WTC11 (cell line): ENCODE measurements around the gene ATP12A.

Experiments used
- CREB1 ChIP-seq: sonication (generic); formaldehyde crosslinking; IDR thresholded peaks from 2 replicates; pipeline ENCODE4 v1.8.0; 2023; ENCODE audit warnings: mild to moderate bottlenecking, missing genetic modification reagents
- ELF4 ChIP-seq: sonication (generic); formaldehyde crosslinking; IDR thresholded peaks from 2 replicates; pipeline ENCODE4 v1.8.1; 2022; ENCODE audit warnings: low read depth, mild to moderate bottlenecking, moderate library complexity, missing genetic modification reagents
- ETV6 ChIP-seq: sonication (generic); formaldehyde crosslinking; IDR thresholded peaks from 2 replicates; pipeline ENCODE4 v1.8.1; 2022; ENCODE audit warnings: mild to moderate bottlenecking, missing genetic modification reagents
- NFATC4 ChIP-seq: fragments of 250-450 bp; sonication (Bioruptor Pico); IDR thresholded peaks from 2 replicates; pipeline ENCODE4 v1.9.0; 2021; ENCODE audit warnings: mild to moderate bottlenecking
- TEAD4 ChIP-seq: sonication (generic); formaldehyde crosslinking; IDR thresholded peaks from 2 replicates; pipeline ENCODE4 v1.8.0; 2022; ENCODE audit warnings: mild to moderate bottlenecking, missing genetic modification reagents
- ZNF416 ChIP-seq: fragments of 250-450 bp; sonication (Bioruptor Pico); IDR thresholded peaks from 2 replicates; pipeline ENCODE4 v1.9.0; 2021; ENCODE audit warnings: mild to moderate bottlenecking, inconsistent platforms
- TF ChIP-seq, protein P1 (sequence below): fragments of 200-600 bp; IDR thresholded peaks from 2 replicates; pipeline ENCODE4 v1.8.0; 2022; ENCODE audit warnings: antibody characterized with exemption
- TF ChIP-seq, protein P2 (sequence below): sonication (generic); formaldehyde crosslinking; IDR thresholded peaks from 2 replicates; pipeline ENCODE4 v1.8.1; 2023; ENCODE audit warnings: mild to moderate bottlenecking, missing genetic modification reagents
- TF ChIP-seq, protein P3 (sequence below): sonication (generic); formaldehyde crosslinking; IDR thresholded peaks from 2 replicates; pipeline ENCODE4 v1.8.1; 2023; ENCODE audit warnings: mild to moderate bottlenecking, missing genetic modification reagents, moderate library complexity
- TF ChIP-seq, protein P4 (sequence below): sonication (generic); formaldehyde crosslinking; IDR thresholded peaks from 2 replicates; pipeline ENCODE4 v1.8.1; 2022; ENCODE audit warnings: low read depth, missing genetic modification reagents, borderline replicate concordance

DNA sequence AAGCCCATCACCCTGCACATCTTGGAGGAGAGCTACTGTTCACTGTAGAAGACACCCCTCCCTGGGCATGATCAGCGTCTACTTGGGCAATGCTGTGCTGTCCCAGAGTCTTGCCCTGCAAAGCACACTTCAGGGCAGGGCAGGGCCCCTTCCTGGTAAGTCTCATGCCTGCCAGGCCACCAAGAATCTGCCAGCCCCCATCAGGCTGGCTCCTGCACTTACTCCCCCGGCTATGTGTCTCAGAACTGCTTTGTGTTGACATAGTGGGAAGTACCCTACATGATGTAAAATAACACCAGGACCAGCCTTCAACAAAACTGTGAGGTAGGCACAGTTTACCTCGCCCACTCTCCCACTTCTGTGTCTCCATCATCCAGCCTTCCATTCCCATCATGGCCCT is 27.8 kb upstream of the ATP12A start:
- TF ChIP-seq, protein P1, sequence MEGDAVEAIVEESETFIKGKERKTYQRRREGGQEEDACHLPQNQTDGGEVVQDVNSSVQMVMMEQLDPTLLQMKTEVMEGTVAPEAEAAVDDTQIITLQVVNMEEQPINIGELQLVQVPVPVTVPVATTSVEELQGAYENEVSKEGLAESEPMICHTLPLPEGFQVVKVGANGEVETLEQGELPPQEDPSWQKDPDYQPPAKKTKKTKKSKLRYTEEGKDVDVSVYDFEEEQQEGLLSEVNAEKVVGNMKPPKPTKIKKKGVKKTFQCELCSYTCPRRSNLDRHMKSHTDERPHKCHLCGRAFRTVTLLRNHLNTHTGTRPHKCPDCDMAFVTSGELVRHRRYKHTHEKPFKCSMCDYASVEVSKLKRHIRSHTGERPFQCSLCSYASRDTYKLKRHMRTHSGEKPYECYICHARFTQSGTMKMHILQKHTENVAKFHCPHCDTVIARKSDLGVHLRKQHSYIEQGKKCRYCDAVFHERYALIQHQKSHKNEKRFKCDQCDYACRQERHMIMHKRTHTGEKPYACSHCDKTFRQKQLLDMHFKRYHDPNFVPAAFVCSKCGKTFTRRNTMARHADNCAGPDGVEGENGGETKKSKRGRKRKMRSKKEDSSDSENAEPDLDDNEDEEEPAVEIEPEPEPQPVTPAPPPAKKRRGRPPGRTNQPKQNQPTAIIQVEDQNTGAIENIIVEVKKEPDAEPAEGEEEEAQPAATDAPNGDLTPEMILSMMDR: no peak
- TF ChIP-seq, protein P2, sequence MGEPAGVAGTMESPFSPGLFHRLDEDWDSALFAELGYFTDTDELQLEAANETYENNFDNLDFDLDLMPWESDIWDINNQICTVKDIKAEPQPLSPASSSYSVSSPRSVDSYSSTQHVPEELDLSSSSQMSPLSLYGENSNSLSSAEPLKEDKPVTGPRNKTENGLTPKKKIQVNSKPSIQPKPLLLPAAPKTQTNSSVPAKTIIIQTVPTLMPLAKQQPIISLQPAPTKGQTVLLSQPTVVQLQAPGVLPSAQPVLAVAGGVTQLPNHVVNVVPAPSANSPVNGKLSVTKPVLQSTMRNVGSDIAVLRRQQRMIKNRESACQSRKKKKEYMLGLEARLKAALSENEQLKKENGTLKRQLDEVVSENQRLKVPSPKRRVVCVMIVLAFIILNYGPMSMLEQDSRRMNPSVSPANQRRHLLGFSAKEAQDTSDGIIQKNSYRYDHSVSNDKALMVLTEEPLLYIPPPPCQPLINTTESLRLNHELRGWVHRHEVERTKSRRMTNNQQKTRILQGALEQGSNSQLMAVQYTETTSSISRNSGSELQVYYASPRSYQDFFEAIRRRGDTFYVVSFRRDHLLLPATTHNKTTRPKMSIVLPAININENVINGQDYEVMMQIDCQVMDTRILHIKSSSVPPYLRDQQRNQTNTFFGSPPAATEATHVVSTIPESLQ: no peak
- TF ChIP-seq ELF4 (CRISPR knock-in tag) (no peak), NFATC4 (CRISPR knock-in tag) (no peak), ETV6 (CRISPR knock-in tag) (no peak), TEAD4 (CRISPR knock-in tag) (no peak), CREB1 (CRISPR knock-in tag) (no peak), ZNF416 (no peak)
- TF ChIP-seq, protein P3, sequence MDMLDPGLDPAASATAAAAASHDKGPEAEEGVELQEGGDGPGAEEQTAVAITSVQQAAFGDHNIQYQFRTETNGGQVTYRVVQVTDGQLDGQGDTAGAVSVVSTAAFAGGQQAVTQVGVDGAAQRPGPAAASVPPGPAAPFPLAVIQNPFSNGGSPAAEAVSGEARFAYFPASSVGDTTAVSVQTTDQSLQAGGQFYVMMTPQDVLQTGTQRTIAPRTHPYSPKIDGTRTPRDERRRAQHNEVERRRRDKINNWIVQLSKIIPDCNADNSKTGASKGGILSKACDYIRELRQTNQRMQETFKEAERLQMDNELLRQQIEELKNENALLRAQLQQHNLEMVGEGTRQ (CRISPR knock-in tag): no peak
- TF ChIP-seq, protein P4, sequence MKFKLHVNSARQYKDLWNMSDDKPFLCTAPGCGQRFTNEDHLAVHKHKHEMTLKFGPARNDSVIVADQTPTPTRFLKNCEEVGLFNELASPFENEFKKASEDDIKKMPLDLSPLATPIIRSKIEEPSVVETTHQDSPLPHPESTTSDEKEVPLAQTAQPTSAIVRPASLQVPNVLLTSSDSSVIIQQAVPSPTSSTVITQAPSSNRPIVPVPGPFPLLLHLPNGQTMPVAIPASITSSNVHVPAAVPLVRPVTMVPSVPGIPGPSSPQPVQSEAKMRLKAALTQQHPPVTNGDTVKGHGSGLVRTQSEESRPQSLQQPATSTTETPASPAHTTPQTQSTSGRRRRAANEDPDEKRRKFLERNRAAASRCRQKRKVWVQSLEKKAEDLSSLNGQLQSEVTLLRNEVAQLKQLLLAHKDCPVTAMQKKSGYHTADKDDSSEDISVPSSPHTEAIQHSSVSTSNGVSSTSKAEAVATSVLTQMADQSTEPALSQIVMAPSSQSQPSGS (CRISPR knock-in tag): no peak
